Fibroblast of lung (primary cell): Measurements from ENCODE around the gene KIF13A. TPM values are rescaled to one million over a fixed set of nuclear protein-coding genes. Genes with fewer than 3 reads are reported as not detected.

Experiments
- DNase-seq, 2 donors: peaks; one replicate each; pipeline versions ENCODE4 v3.0.0 to v3.0.0-alpha.2; 2010; ENCODE audit warnings: low read depth in 2 of 2
- H2AFZ ChIP-seq: 2 replicates; pipeline ENCODE4 v1.5.1; 2012; ENCODE audit warnings: low read length, control low read depth, inconsistent platforms
- H3K27ac ChIP-seq: 2 replicates; pipeline ENCODE4 v1.5.1; 2011; ENCODE audit warnings: low read length, control low read depth; ENCODE audit not compliant: insufficient read depth
- H3K27me3 ChIP-seq: 2 replicates; pipeline ENCODE4 v1.5.1; 2011; ENCODE audit warnings: mild to moderate bottlenecking, low read length; ENCODE audit not compliant: control insufficient read depth, insufficient read depth
- H3K36me3 ChIP-seq: 2 replicates; pipeline ENCODE4 v1.5.1; 2011; ENCODE audit warnings: low read length; ENCODE audit not compliant: control insufficient read depth, insufficient read depth
- H3K4me1 ChIP-seq: 2 replicates; pipeline ENCODE4 v1.5.1; 2011; ENCODE audit warnings: low read length; ENCODE audit not compliant: control insufficient read depth, insufficient read depth; ENCODE audit errors: extremely low read depth
- H3K4me2 ChIP-seq: 2 replicates; pipeline ENCODE4 v1.5.1; 2011; ENCODE audit warnings: low read length, control low read depth; ENCODE audit not compliant: insufficient read depth; ENCODE audit errors: extremely low read depth
- H3K4me3 ChIP-seq, 4 experiments: fragments of 200-600 bp in 1 of 4; sonication (generic) in 1 of 4; replicated peaks in 1 of 4; 2 replicates each; pipeline ENCODE4 v1.5.1; 2011 to 2016; ENCODE audit warnings: low read length in 4 of 4, low read depth in 3 of 4, mild to moderate bottlenecking in 3 of 4, control low read depth in 2 of 4, inconsistent platforms in 1 of 4, mixed read lengths in 1 of 4; ENCODE audit not compliant: insufficient read depth in 1 of 4; ENCODE audit errors: control extremely low read depth in 1 of 4
- H3K79me2 ChIP-seq: 2 replicates; pipeline ENCODE4 v1.5.1; 2012; ENCODE audit warnings: mild to moderate bottlenecking, low read length, inconsistent platforms; ENCODE audit not compliant: control insufficient read depth, insufficient read depth
- H3K9ac ChIP-seq: 2 replicates; pipeline ENCODE4 v1.5.1; 2011; ENCODE audit warnings: mild to moderate bottlenecking, low read length, control low read depth; ENCODE audit not compliant: insufficient read depth
- H3K9me3 ChIP-seq: 2 replicates; pipeline ENCODE4 v1.5.1; 2012; ENCODE audit warnings: low read depth, low read length; ENCODE audit not compliant: control insufficient read depth, insufficient read depth
- H4K20me1 ChIP-seq: 2 replicates; pipeline ENCODE4 v1.5.1; 2011; ENCODE audit warnings: low read length; ENCODE audit not compliant: control insufficient read depth, insufficient read depth; ENCODE audit errors: extremely low read depth
- EZH2 ChIP-seq: IDR thresholded peaks from 2 replicates; pipeline ENCODE4 v1.5.1; 2012; ENCODE audit warnings: low read length, control low read depth, mild to moderate bottlenecking; ENCODE audit errors: missing control alignments
- polyA plus RNA-seq, 2 donors: library from polyadenylated mRNA; depleted of rRNA in 1 of 2; stranded (reverse) in 1 of 2; unstranded in 1 of 2; fragments of >200 nt; gene quantifications; 2 replicates each; pipeline ENCODE4 v1.2.1, GENCODE V29; 2011 to 2012; ENCODE audit warnings: missing spikeins in 1 of 2
- total RNA-seq: library from RNA; depleted of rRNA; stranded (reverse); fragments of >200 nt; gene quantifications from 2 replicates; pipeline ENCODE4 v1.2.1, GENCODE V29; 2014
- TF ChIP-seq, protein P1 (sequence below), 2 donors: IDR thresholded peaks in 1 of 2; conservative IDR thresholded peaks in 1 of 2; 1 replicate in 1 of 2; 2 replicates in 1 of 2; pipeline ENCODE4 v1.5.1; 2011 to 2012; ENCODE audit warnings: low read length in 2 of 2, control low read depth in 1 of 2, inconsistent platforms in 1 of 2, low read depth in 1 of 2, mild to moderate bottlenecking in 1 of 2

The KIF13A gene
- total and polyA plus RNA-seq, 2 donors (not counting 1 experiment from before 2014, with no cell fraction given), result 52.3 to 114 TPM

DNA sequence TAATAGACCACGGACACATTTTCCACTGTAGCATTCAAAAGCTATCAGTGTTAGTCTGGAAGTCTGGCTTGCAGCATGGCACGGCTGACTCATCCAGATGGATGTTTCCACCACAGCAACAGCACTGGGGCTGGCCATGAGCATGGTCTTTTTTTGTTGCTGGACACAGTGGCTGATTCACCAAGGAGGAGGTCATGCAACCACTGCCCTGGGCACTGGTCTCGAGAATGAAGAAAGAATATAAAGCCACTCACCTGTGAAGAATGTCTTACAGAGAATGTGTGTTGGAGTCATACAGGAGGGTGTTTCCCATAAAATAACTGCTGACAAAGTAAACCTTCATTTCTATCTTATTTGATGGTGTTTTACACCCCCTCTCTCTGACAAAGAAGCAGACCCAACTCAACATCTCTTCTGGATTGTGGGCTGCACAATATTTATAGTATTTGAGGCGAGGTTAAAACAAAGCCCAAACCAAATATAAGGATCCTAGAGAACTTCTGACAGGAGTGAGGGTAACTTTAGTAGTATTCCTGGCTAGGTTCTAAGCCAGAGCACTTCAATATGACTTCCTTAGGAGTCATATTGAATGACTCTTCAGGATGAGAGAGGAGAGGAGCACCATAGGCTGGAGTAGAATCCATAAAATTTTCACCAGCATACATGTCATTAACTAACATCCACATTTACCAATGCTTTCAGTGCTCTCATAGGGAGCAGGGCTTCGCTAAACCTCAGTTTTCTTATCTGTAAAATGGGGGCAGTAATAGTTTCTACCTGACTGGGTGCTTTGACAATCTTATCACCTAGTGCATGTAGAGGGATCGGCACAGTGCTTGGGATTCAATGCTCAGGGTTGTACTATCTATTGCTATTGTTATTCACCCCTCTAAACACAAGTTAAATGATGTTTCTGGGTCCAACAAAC is 121.4 kb downstream of the KIF13A start:
- Histone ChIP-seq H3K27me3 (no peaks in the 10 kb centered on the region), H3K36me3 (no peaks in the 10 kb centered on the region), H3K4me2 (peak overlapping the region; percentile 4), H3K4me1 (peaks cover 44% of the 10 kb centered on the region), H3K9ac (no peak overlapping the region), H3K4me3 (no peak overlapping the region), H3K27ac (peak overlapping the region; percentile 77), H3K79me2 (peaks cover 13% of the 10 kb centered on the region), H2AFZ (no peak overlapping the region), H3K9me3 (no peaks in the 10 kb centered on the region), H4K20me1 (no peaks in the 10 kb centered on the region)
- DNase-seq, result peak; percentile 86 to 99
- TF ChIP-seq, protein P1, sequence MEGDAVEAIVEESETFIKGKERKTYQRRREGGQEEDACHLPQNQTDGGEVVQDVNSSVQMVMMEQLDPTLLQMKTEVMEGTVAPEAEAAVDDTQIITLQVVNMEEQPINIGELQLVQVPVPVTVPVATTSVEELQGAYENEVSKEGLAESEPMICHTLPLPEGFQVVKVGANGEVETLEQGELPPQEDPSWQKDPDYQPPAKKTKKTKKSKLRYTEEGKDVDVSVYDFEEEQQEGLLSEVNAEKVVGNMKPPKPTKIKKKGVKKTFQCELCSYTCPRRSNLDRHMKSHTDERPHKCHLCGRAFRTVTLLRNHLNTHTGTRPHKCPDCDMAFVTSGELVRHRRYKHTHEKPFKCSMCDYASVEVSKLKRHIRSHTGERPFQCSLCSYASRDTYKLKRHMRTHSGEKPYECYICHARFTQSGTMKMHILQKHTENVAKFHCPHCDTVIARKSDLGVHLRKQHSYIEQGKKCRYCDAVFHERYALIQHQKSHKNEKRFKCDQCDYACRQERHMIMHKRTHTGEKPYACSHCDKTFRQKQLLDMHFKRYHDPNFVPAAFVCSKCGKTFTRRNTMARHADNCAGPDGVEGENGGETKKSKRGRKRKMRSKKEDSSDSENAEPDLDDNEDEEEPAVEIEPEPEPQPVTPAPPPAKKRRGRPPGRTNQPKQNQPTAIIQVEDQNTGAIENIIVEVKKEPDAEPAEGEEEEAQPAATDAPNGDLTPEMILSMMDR (conservative IDR thresholded peaks at IDR 0.05 in 1 of 2, IDR thresholded peaks at IDR 0.05 in 1 of 2; ENCODE audit: low read depth in 1 of 2, low read length in 2 of 2), result no peak
- no peak for TF ChIP-seq EZH2

DNA sequence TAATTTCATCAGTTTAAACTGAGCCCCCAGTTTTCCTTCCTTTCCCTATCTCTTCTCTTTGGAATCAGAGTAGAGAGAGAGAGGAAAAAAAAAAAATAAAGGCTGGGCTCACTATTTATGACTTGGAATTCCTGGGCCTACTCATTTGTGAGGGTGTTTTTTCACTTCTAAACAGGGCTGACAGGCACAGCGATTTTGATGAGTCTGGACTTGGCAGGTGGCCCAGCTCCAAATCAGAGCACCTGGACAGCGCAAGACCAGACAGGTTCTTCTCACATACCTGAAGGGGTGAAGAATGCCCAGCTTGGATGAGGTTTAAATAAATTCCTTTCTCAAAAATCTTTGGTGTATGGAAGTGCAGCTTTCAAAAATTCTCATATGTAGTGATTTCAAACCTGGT is 122.2 kb downstream of the KIF13A start:
- peak overlapping the region; percentile 77 for H3K27ac ChIP-seq
- H3K4me3 ChIP-seq, result no peak overlapping the region
- H3K36me3 ChIP-seq, result no peaks in the 10 kb centered on the region
- no peaks in the 10 kb centered on the region for H4K20me1 ChIP-seq
- no peak for TF ChIP-seq EZH2
- TF ChIP-seq, protein P1 (conservative IDR thresholded peaks at IDR 0.05 in 1 of 2, IDR thresholded peaks at IDR 0.05 in 1 of 2; ENCODE audit: low read depth in 1 of 2, low read length in 2 of 2), result no peak
- H3K4me2 ChIP-seq, result peak overlapping the region; percentile 65
- H3K9me3 ChIP-seq, result no peaks in the 10 kb centered on the region
- H3K9ac ChIP-seq, result no peak overlapping the region
- DNase-seq, result peak in 1 of 2 donors; percentile 60
- H3K4me1 ChIP-seq, result peaks cover 44% of the 10 kb centered on the region
- H3K79me2 ChIP-seq, result peaks cover 13% of the 10 kb centered on the region
- no peak overlapping the region for H2AFZ ChIP-seq
- no peaks in the 10 kb centered on the region for H3K27me3 ChIP-seq

DNA sequence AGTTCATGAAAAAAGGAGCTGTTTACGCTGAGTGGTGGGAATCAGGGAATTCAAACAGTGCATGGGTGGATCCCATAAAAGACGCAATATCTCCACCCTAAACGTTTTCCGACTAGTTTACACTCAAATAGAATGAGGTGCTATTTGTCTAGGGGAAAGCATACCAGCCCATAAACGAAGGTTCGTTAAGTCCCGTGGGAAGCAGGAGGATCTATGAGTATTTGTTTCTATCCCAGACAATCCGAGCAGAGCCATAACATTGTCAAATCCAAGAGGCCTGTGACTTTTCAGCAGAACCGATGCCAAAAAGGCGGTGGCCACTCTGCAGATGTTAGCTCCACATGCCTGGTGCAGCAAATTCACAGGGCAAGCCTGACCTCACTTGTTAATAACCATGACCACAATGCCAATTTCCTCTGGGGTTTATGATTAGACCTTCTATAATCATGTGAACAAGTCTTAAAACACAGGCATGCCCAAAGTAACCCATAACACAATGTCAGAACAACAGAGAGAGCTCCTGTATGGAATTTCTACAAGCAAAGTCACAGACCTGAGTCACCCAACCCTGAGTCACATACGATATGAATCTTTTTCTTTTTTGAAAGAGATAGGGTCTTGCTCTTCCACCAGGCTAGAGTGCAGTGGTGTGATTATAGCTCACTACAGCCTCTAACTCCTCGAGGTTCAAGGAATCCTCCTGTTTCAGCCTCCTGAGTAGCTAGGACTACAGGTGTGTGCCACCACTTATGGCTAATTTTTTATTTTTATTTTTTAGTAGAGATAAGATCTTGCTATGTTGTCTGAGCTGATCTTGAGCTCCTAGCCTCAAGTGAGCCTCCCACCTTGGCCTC is 123.3 kb downstream of the KIF13A start:
- H3K4me1 ChIP-seq, result peaks cover 41% of the 10 kb centered on the region
- H4K20me1 ChIP-seq, result no peaks in the 10 kb centered on the region
- peak; percentile 34 to 91 for DNase-seq
- H3K4me2 ChIP-seq, result peak overlapping the region; percentile 81
- no peaks in the 10 kb centered on the region for H3K9me3 ChIP-seq
- TF ChIP-seq, protein P1 (conservative IDR thresholded peaks at IDR 0.05 in 1 of 2, IDR thresholded peaks at IDR 0.05 in 1 of 2; ENCODE audit: low read depth in 1 of 2, low read length in 2 of 2), result no peak
- TF ChIP-seq EZH2, result no peak
- peak overlapping the region in 1 of 4 experiments; percentile 4 for H3K4me3 ChIP-seq
- H3K36me3 ChIP-seq, result no peaks in the 10 kb centered on the region
- H3K27me3 ChIP-seq, result no peaks in the 10 kb centered on the region
- H3K9ac ChIP-seq, result no peak overlapping the region
- H2AFZ ChIP-seq, result no peak overlapping the region
- peak overlapping the region; percentile 77 for H3K27ac ChIP-seq
- H3K79me2 ChIP-seq, result peaks cover 11% of the 10 kb centered on the region
